ENCODE measurements around the gene CATSPER1. TPM values are rescaled to one million over a fixed set of nuclear protein-coding genes. Genes with fewer than 3 reads are reported as not detected.

CATSPER1 gene
- total RNA-seq, 1 donor, result not detected

GRCh38 chr11:66062408-66062807, 36.1 kb upstream of the CATSPER1 start:
- Histone ChIP-seq H3K27me3 (ENCODE audit: insufficient read depth, low read length) (no peaks in the 10 kb centered on the region), H2AFZ (ENCODE audit: low read length) (no peak overlapping the region), H3K36me3 (ENCODE audit: insufficient read depth, low read length) (peaks cover 99% of the 10 kb centered on the region), H4K20me1 (ENCODE audit: insufficient read depth, low read length) (peaks cover 9% of the 10 kb centered on the region), H3K27ac (ENCODE audit: low read depth, low read length) (no peak overlapping the region), H3K4me2 (ENCODE audit: insufficient read depth, low read length) (no peak overlapping the region), H3K4me3 (ENCODE audit: insufficient read depth, low read length) (no peak overlapping the region), H3K9me3 (ENCODE audit: low read depth, low read length) (no peaks in the 10 kb centered on the region), H3K4me1 (ENCODE audit: insufficient read depth, low read length) (no peaks in the 10 kb centered on the region), H3K79me2 (ENCODE audit: insufficient read depth, low read length) (peaks cover 53% of the 10 kb centered on the region)
- no peak for DNase-seq (ENCODE audit: insufficient read length, low spot score, missing footprints)
- no peak for TF ChIP-seq CTCF (IDR thresholded peaks at IDR 0.05; ENCODE audit: extremely low read depth, low read depth, low read length)

- no peak for DNase-seq (ENCODE audit: insufficient read length, low spot score, missing footprints)
- Histone ChIP-seq H3K4me3 (ENCODE audit: insufficient read depth, low read length) (no peak overlapping the region), H2AFZ (ENCODE audit: low read length) (no peak overlapping the region), H3K27me3 (ENCODE audit: insufficient read depth, low read length) (no peaks in the 10 kb centered on the region), H3K9me3 (ENCODE audit: low read depth, low read length) (no peaks in the 10 kb centered on the region), H3K4me1 (ENCODE audit: insufficient read depth, low read length) (no peaks in the 10 kb centered on the region), H3K27ac (ENCODE audit: low read depth, low read length) (no peak overlapping the region), H3K79me2 (ENCODE audit: insufficient read depth, low read length) (peaks cover 58% of the 10 kb centered on the region), H3K4me2 (ENCODE audit: insufficient read depth, low read length) (no peak overlapping the region), H3K36me3 (ENCODE audit: insufficient read depth, low read length) (peaks cover 99% of the 10 kb centered on the region), H4K20me1 (ENCODE audit: insufficient read depth, low read length) (peaks cover 4% of the 10 kb centered on the region)
- TF ChIP-seq CTCF (IDR thresholded peaks at IDR 0.05; ENCODE audit: extremely low read depth, low read depth, low read length), result no peak
These were observed 35.0 kb upstream of the CATSPER1 start for GRCh38 chr11:66061268-66061667.

GRCh38 chr11:66059966-66060680, 33.8 kb upstream of the CATSPER1 start:
- Histone ChIP-seq H3K27ac (ENCODE audit: low read depth, low read length) (no peak overlapping the region), H2AFZ (ENCODE audit: low read length) (no peak overlapping the region), H3K27me3 (ENCODE audit: insufficient read depth, low read length) (no peaks in the 10 kb centered on the region), H3K4me2 (ENCODE audit: insufficient read depth, low read length) (no peak overlapping the region), H4K20me1 (ENCODE audit: insufficient read depth, low read length) (peaks cover 2% of the 10 kb centered on the region), H3K79me2 (ENCODE audit: insufficient read depth, low read length) (peaks cover 61% of the 10 kb centered on the region), H3K4me1 (ENCODE audit: insufficient read depth, low read length) (peaks cover 3% of the 10 kb centered on the region), H3K9me3 (ENCODE audit: low read depth, low read length) (no peaks in the 10 kb centered on the region), H3K4me3 (ENCODE audit: insufficient read depth, low read length) (no peak overlapping the region), H3K36me3 (ENCODE audit: insufficient read depth, low read length) (peaks cover 99% of the 10 kb centered on the region)
- TF ChIP-seq CTCF (IDR thresholded peaks at IDR 0.05; ENCODE audit: extremely low read depth, low read depth, low read length), result no peak
- DNase-seq (ENCODE audit: insufficient read length, low spot score, missing footprints), result no peak

GRCh38 chr11:66056501-66056900, 30.2 kb upstream of the CATSPER1 start:
- H3K79me2 ChIP-seq (ENCODE audit: insufficient read depth, low read length), result peaks cover 63% of the 10 kb centered on the region
- H4K20me1 ChIP-seq (ENCODE audit: insufficient read depth, low read length), result peaks cover 10% of the 10 kb centered on the region
- H3K4me3 ChIP-seq (ENCODE audit: insufficient read depth, low read length), result no peak overlapping the region
- peaks cover 16% of the 10 kb centered on the region for H3K4me1 ChIP-seq (ENCODE audit: insufficient read depth, low read length)
- H3K36me3 ChIP-seq (ENCODE audit: insufficient read depth, low read length), result peaks cover 75% of the 10 kb centered on the region
- no peak overlapping the region for H2AFZ ChIP-seq (ENCODE audit: low read length)
- no peaks in the 10 kb centered on the region for H3K27me3 ChIP-seq (ENCODE audit: insufficient read depth, low read length)
- no peak for TF ChIP-seq CTCF (IDR thresholded peaks at IDR 0.05; ENCODE audit: extremely low read depth, low read depth, low read length)
- no peak overlapping the region for H3K4me2 ChIP-seq (ENCODE audit: insufficient read depth, low read length)
- H3K9me3 ChIP-seq (ENCODE audit: low read depth, low read length), result no peaks in the 10 kb centered on the region
- DNase-seq (ENCODE audit: insufficient read length, low spot score, missing footprints), result peak; percentile 46
- H3K27ac ChIP-seq (ENCODE audit: low read depth, low read length), result peak overlapping the region; percentile 11
